ENCODE data around the gene NCOA3. TPM values are rescaled to one million over a fixed set of nuclear protein-coding genes. Genes with fewer than 3 reads are reported as not detected.
"Not testable (repeated sequence)": the region's sequence is repeated elsewhere in the genome, so short reads cannot be mapped to it uniquely, and the experiment has no call there.

Gene NCOA3
- total RNA-seq, 1 experiment from 2014 or later, result 25.9 TPM

DNA sequence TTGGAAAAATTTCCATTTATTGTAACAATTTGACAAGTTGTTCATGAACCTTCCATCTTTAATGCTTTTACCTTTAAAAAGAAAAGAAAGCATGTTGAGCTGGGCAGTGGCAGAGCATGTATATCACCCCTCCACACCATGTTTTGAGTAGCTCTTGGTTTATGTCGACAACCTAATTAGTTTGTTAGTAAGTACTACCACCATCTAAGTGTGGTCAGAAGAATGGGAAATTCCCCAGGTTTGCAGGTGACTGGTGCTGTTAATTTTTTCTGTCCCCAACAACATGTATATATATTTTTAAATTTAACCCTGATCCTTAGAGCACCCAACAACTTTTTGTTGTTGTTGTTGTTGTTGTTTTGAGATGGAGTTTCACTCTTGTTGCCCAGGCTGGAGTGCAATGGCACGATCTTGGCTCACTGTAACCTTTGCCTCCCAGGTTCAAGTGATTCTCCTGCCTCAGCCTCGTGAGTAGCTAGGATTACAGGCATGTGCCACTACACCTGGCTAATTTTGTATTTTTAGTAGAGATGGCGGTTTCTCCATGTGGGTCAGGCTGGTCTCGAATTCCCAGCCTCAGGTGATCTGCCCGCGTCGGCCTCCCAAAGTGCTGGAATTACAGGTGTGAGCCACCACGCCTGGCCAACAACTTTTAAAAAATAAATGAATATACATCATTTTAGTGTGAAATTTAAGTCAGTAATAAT lies 5.7 kb downstream of the NCOA3 start:
- H3K9ac ChIP-seq (ENCODE audit: low read length); H3K9me3 ChIP-seq (ENCODE audit: control insufficient read depth in 1 of 2, insufficient read depth in 1 of 2, low read depth in 1 of 2, low read length in 2 of 2); H3K27me3 ChIP-seq (ENCODE audit: insufficient read depth, low read length); CTCF ChIA-PET; H3K4me3 ChIP-seq (replicated peaks in 1 of 2; ENCODE audit: low read depth in 1 of 2, low read length in 2 of 2); POLR2A ChIA-PET; RAD21 ChIA-PET (ENCODE audit: low non-redundant PET in 1 of 2, low total read pairs in 2 of 2, uncharacterized antibody in 2 of 2, unreplicated experiment in 2 of 2); H3K9me2 ChIP-seq (ENCODE audit: insufficient read depth); H3K36me3 ChIP-seq (ENCODE audit: control insufficient read depth in 1 of 2, insufficient read depth in 2 of 2, low read length in 2 of 2); ATAC-seq; H3K27ac ChIP-seq (ENCODE audit: low read depth, low read length); H2AFZ ChIP-seq (ENCODE audit: low read depth, low read length, poor library complexity, severe bottlenecking); DNase-seq (ENCODE audit: low read depth, low spot score); BruUV-seq (replicated peaks); H3K4me2 ChIP-seq (ENCODE audit: low read length); H4K20me1 ChIP-seq (ENCODE audit: insufficient read depth): not testable (repeated sequence)
- intact Hi-C loops (cut with micrococcal nuclease), result loop anchor here (10.0 kb wide), 2 partner anchors 103 to 303 kb away; no protein-coding TSS in a partner anchor
- peaks cover 89% of the 10 kb centered on the region for H3K79me2 ChIP-seq (ENCODE audit: insufficient read depth, low read length)
- H3K4me1 ChIP-seq (ENCODE audit: control insufficient read depth in 1 of 2, insufficient read depth in 2 of 2, low read length in 2 of 2), result peaks cover 9 to 17% of the 10 kb centered on the region in 2 experiments; a peak in 3 of 4 replicates

DNA sequence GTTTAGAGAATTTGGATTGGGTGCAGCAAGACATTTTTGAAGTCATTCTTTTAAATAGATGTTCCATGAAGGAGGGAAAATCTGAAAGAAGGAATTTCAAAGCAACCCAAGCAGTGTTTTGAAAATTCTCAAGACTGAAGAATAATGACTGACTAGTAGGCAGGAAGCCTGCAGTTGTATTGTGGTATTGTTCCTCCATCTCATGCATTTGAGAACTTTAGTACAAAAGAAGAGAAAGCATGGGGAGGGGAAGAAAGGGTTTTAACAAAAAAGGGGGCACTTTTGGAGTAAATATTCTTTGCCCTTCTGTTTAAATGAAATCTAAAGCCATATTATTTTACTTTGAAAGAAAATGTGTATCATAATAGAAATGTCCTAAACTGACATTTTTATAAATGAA lies 6.6 kb downstream of the NCOA3 start:
- POLR2A ChIA-PET, result no interaction called here
- no TSS peak for BruUV-seq (replicated peaks)
- H3K36me3 ChIP-seq (ENCODE audit: control insufficient read depth in 1 of 2, insufficient read depth in 2 of 2, low read length in 2 of 2), result no peaks in the 10 kb centered on the region
- peaks cover 89% of the 10 kb centered on the region for H3K79me2 ChIP-seq (ENCODE audit: insufficient read depth, low read length)
- H3K9ac ChIP-seq (ENCODE audit: low read length), result no peak overlapping the region
- no peaks in the 10 kb centered on the region for H3K9me3 ChIP-seq (ENCODE audit: control insufficient read depth in 1 of 2, insufficient read depth in 1 of 2, low read depth in 1 of 2, low read length in 2 of 2)
- H3K4me3 ChIP-seq (replicated peaks in 1 of 2; ENCODE audit: low read depth in 1 of 2, low read length in 2 of 2), result no peak overlapping the region
- H3K27me3 ChIP-seq (ENCODE audit: insufficient read depth, low read length), result no peaks in the 10 kb centered on the region
- no peak for ATAC-seq
- no peaks in the 10 kb centered on the region; the same call in 1 of the 2 replicates for H4K20me1 ChIP-seq (ENCODE audit: insufficient read depth)
- TF ChIP-seq SP1 (IDR thresholded peaks at IDR 0.05; ENCODE audit: low read depth) (no peak), ZFX (IDR thresholded peaks at IDR 0.05) (no peak), EZH2 (IDR thresholded peaks at IDR 0.05) (no peak), TCF7L2 (IDR thresholded peaks at IDR 0.05; ENCODE audit: borderline replicate concordance, extremely low read depth, insufficient read depth, insufficient read length) (no peak), SRF (IDR thresholded peaks at IDR 0.05; ENCODE audit: low read depth) (no peak), SIN3A (IDR thresholded peaks at IDR 0.05; ENCODE audit: low read depth) (no peak), JUND (IDR thresholded peaks at IDR 0.05) (no peak), ELF1 (IDR thresholded peaks at IDR 0.05; ENCODE audit: borderline replicate concordance, low read depth) (no peak), CEBPB (IDR thresholded peaks at IDR 0.05; ENCODE audit: low read depth) (no peak), EGR1 (IDR thresholded peaks at IDR 0.05; ENCODE audit: low read depth) (no peak)
- TF ChIP-seq, protein P1, sequence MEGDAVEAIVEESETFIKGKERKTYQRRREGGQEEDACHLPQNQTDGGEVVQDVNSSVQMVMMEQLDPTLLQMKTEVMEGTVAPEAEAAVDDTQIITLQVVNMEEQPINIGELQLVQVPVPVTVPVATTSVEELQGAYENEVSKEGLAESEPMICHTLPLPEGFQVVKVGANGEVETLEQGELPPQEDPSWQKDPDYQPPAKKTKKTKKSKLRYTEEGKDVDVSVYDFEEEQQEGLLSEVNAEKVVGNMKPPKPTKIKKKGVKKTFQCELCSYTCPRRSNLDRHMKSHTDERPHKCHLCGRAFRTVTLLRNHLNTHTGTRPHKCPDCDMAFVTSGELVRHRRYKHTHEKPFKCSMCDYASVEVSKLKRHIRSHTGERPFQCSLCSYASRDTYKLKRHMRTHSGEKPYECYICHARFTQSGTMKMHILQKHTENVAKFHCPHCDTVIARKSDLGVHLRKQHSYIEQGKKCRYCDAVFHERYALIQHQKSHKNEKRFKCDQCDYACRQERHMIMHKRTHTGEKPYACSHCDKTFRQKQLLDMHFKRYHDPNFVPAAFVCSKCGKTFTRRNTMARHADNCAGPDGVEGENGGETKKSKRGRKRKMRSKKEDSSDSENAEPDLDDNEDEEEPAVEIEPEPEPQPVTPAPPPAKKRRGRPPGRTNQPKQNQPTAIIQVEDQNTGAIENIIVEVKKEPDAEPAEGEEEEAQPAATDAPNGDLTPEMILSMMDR (IDR thresholded peaks at IDR 0.05 in 2 of 3, conservative IDR thresholded peaks at IDR 0.05 in 1 of 3; ENCODE audit: borderline replicate concordance in 1 of 3, insufficient read depth in 1 of 3, low read depth in 2 of 3, low read length in 2 of 3), result no peak
- TF ChIP-seq, protein P2, sequence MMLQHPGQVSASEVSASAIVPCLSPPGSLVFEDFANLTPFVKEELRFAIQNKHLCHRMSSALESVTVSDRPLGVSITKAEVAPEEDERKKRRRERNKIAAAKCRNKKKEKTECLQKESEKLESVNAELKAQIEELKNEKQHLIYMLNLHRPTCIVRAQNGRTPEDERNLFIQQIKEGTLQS (IDR thresholded peaks at IDR 0.05), result no peak
- TF ChIP-seq, protein P3, sequence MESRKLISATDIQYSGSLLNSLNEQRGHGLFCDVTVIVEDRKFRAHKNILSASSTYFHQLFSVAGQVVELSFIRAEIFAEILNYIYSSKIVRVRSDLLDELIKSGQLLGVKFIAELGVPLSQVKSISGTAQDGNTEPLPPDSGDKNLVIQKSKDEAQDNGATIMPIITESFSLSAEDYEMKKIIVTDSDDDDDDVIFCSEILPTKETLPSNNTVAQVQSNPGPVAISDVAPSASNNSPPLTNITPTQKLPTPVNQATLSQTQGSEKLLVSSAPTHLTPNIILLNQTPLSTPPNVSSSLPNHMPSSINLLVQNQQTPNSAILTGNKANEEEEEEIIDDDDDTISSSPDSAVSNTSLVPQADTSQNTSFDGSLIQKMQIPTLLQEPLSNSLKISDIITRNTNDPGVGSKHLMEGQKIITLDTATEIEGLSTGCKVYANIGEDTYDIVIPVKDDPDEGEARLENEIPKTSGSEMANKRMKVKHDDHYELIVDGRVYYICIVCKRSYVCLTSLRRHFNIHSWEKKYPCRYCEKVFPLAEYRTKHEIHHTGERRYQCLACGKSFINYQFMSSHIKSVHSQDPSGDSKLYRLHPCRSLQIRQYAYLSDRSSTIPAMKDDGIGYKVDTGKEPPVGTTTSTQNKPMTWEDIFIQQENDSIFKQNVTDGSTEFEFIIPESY (IDR thresholded peaks at IDR 0.05; ENCODE audit: extremely low read depth, insufficient replicate concordance, low read length), result no peak
- TF ChIP-seq, protein P4, sequence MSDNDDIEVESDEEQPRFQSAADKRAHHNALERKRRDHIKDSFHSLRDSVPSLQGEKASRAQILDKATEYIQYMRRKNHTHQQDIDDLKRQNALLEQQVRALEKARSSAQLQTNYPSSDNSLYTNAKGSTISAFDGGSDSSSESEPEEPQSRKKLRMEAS (IDR thresholded peaks at IDR 0.05), result no peak
- intact Hi-C loops (cut with micrococcal nuclease), result loop anchor here (10.0 kb wide), 2 partner anchors 103 to 303 kb away; no protein-coding TSS in a partner anchor
- DNase-seq (ENCODE audit: low read depth, low spot score), result no peak
- no peaks in the 10 kb centered on the region for H3K9me2 ChIP-seq (ENCODE audit: insufficient read depth)
- CTCF ChIA-PET, result interaction anchor here (1.5 kb wide), 1 partner anchor 124 kb away, joined by 4 read pairs; no protein-coding TSS in a partner anchor
- no peak overlapping the region for H3K4me2 ChIP-seq (ENCODE audit: low read length)
- no peak overlapping the region for H2AFZ ChIP-seq (ENCODE audit: low read depth, low read length, poor library complexity, severe bottlenecking)
- RAD21 ChIA-PET (ENCODE audit: low non-redundant PET in 1 of 2, low total read pairs in 2 of 2, uncharacterized antibody in 2 of 2, unreplicated experiment in 2 of 2), result no interaction called here
- no peak overlapping the region for H3K27ac ChIP-seq (ENCODE audit: low read depth, low read length)
- peaks cover 12 to 19% of the 10 kb centered on the region in 2 experiments for H3K4me1 ChIP-seq (ENCODE audit: control insufficient read depth in 1 of 2, insufficient read depth in 2 of 2, low read length in 2 of 2)

All from HCT116 (cell line).